GM21515 (cell line): ENCODE data around the gene AP5Z1.
A peak's percentile ranks its signal among the peaks of the same experiment; 100 is the strongest.

Experiments used
- ATAC-seq: cut with Tn5 transposase; IDR thresholded peaks from one replicate; pipeline ENCODE4 v1.9.1; 2021; ENCODE audit not compliant: unreplicated experiment

The AP5Z1 gene, protein sequence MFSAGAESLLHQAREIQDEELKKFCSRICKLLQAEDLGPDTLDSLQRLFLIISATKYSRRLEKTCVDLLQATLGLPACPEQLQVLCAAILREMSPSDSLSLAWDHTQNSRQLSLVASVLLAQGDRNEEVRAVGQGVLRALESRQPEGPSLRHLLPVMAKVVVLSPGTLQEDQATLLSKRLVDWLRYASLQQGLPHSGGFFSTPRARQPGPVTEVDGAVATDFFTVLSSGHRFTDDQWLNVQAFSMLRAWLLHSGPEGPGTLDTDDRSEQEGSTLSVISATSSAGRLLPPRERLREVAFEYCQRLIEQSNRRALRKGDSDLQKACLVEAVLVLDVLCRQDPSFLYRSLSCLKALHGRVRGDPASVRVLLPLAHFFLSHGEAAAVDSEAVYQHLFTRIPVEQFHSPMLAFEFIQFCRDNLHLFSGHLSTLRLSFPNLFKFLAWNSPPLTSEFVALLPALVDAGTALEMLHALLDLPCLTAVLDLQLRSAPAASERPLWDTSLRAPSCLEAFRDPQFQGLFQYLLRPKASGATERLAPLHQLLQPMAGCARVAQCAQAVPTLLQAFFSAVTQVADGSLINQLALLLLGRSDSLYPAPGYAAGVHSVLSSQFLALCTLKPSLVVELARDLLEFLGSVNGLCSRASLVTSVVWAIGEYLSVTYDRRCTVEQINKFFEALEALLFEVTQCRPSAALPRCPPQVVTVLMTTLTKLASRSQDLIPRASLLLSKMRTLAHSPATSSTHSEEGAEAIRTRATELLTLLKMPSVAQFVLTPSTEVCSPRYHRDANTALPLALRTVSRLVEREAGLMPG

GRCh38 chr7:4775250-4775847 is at the start of gene AP5Z1:
AP5Z1 (plus strand) TSS chr7:4775623; CDS start chr7:4775716, 93 bp downstream.
- ATAC-seq, result peak; percentile 86

GRCh38 chr7:4725850-4726450 is 49.5 kb upstream of the AP5Z1 start:
- no peak for ATAC-seq

DNA sequence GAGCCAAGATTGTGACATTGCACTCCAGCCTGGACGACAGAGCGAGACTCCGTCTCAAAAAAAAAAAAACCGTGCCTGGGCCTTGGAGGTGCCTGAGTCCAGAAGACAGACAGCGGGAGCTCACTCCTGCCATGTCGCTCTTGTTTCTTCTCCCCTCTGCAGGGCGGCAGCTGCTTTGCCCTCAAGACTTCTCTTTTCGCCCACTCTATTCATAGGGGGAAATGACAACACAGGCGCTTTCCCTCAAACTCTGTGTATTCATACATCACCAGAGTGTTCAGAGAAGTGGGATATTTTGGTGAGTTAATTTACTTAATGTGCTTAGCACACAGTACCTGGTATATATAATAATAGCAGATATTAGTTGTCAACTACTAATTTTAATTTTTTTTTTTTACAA is 48.9 kb upstream of the AP5Z1 start:
- no peak for ATAC-seq

DNA sequence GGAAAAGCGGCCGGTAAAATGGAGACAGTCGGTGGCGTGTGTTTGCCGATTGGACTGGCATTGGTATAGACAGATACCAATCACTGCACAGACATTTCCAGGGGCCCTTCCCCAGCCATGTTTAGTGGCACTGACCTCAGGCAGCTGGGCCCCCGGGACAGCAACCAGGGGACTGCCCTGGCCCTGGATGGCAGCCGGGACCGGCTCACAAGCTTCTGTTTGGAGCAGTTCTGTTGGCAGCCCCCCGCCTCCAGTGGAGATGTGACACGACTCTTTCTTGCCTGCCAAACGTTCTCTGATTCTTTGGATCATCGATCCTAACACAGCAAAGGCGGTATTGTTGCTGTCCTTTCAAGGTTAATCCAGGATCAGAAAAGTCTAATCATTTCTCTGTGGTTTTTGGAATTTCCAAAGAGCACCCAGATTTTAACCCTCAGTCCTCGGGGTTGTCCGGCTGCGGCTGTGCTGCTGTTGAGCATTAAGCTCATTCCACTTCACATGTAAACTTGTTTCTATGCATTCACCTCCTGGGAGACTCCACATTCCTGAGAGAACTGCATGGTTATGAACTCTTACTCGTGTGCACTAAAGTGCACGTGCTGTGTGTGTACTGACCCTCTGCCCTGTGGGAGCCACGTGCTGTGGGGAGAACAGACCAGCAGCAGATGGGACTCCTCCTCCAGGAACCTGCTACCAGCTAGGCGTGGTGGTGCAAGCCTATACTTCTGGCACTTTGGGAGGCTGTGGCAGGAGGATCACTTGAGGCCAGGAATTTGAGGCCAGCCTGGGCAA is 47.3 kb upstream of the AP5Z1 start:
- ATAC-seq, result no peak

GRCh38 chr7:4729266-4729665 is 46.2 kb upstream of the AP5Z1 start:
- ATAC-seq, result no peak

- ATAC-seq, result no peak
These were observed 45.1 kb upstream of the AP5Z1 start for GRCh38 chr7:4730276-4730675.

DNA sequence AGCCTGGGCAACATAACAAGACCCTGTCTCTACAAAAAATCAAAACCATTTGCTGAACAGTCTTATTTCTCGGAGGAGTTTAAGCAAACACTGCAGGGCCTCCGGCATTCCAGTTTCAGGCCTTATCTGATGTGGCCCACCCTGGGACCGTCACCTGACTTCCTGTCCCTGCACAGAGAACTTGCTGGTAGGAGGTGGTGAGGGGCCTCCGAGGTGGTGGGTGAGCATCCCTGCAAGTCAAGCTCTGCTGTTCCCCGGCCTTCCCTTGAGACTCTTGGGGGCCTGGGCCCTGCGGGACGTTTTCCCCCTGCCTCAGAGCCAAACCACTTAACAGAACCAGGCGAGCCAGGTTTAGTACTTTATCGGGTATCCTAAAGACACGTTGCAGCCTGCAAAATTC is 44.5 kb upstream of the AP5Z1 start:
- no peak for ATAC-seq

GRCh38 chr7:4731803-4732202 is 43.6 kb upstream of the AP5Z1 start:
- ATAC-seq, result no peak

DNA sequence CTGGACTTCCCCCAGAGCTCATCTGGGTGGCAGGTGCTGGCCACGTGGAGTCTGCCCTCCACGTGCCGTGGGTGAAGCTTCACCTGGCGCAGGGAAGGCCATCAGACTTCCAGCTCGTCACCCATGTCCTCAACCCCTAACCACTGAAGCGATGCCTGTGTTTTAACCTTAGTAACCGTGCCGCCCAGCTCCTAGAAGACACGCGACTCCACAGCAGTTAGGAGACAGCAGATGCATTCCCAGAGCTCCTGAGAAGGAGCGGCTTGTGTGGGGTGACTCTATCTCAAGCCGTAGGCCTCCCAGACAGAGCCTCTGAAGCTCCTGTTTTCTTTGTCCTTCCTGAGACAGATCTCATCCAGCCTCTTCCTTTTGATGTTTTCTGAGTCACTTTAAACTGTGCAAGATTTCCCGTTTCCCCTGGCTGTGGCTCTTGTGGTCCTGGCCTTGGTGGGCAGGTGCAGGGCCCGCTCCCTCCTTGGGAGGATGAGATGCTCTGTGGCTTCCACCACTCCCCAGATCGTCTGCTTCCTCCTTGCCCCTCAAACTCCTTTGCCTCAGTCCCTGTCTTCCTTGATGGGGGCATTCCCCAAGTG is 41.4 kb upstream of the AP5Z1 start:
- ATAC-seq, result no peak

- no peak for ATAC-seq
These were observed 40.7 kb upstream of the AP5Z1 start for GRCh38 chr7:4734587-4735345.

DNA sequence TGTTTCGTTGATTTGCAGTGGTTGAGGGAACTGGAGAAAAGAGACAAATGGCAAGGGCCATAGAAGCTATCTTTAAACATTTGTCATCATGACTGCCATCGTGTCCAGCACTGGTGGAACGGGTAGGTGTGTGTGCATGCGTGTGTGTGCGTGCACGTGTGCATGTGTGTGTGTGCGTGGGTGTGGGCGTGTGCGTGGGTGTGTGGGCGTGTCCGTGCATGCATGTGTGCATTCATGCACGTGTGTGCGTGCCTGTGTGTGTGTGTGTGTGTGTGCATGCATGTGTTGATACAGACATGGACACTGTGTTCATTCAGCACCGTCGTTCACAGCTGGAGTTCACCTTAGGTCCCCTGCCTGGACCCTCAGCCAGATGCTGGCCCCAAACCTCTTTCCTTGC is 38.1 kb upstream of the AP5Z1 start:
- no peak for ATAC-seq

- no peak for ATAC-seq
These were observed 36.5 kb upstream of the AP5Z1 start for GRCh38 chr7:4738711-4739527.

- ATAC-seq, result no peak
These were observed 35.9 kb upstream of the AP5Z1 start for GRCh38 chr7:4739528-4739992.

GRCh38 chr7:4740796-4741195 is 34.6 kb upstream of the AP5Z1 start:
- ATAC-seq, result no peak

- no peak for ATAC-seq
These were observed 33.3 kb upstream of the AP5Z1 start for GRCh38 chr7:4742051-4742573.

DNA sequence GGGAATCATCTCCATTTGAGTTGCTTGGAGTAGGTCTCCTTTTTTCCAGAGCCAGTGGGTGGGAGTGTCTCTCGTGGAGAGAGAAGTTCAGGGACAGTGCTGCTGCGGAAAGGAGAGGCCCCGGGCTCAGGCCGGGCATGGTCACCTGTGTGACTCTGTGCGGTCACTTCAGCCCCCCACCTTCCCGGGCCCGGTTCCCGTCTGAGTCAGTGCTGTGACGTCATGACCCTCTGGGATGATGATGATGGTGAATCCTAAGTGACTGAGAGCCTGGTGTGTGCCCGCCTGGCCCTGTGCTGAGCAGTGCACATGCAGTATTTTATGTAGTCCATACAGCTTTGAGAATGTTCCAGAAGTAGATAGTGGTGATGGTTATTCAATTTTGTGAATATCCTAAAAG is 32.6 kb upstream of the AP5Z1 start:
- ATAC-seq, result no peak

- ATAC-seq, result peak; percentile 56
These were observed 30.8 kb upstream of the AP5Z1 start for GRCh38 chr7:4744391-4745264.
